Gastrocnemius medialis (tissue), 4 donors: ENCODE data around the gene PRDM7. TPM values are rescaled to one million over a fixed set of nuclear protein-coding genes. Genes with fewer than 3 reads are reported as not detected.

Source experiments
- ATAC-seq, 2 donors: fragments of 150-250 bp; one replicate each; pipeline ENCODE4 v1.9.1; 2016
- DNase-seq, 2 donors: peaks; one replicate each; pipeline ENCODE4 v3.0.0-alpha.2; 2019
- H3K27ac ChIP-seq, 4 donors: fragments of 200-600 bp; sonication (generic); 1 replicate in 1 of 4; 2 replicates in 3 of 4; pipeline ENCODE4 v1.5.1; 2016 to 2018; ENCODE audit warnings: mild to moderate bottlenecking in 2 of 4, moderate library complexity in 1 of 4
- H3K27me3 ChIP-seq, 3 donors: fragments of 200-600 bp; sonication (generic) in 2 of 3; 1 replicate in 1 of 3; 2 replicates in 2 of 3; pipeline versions ENCODE4 v1.5.1 to v1.6.0; 2016 to 2019; ENCODE audit warnings: mild to moderate bottlenecking in 1 of 3, moderate library complexity in 1 of 3
- H3K36me3 ChIP-seq, 2 donors: fragments of 200-600 bp; sonication (generic) in 1 of 2; one replicate each; pipeline ENCODE4 v1.5.1; 2017 to 2018
- H3K4me1 ChIP-seq, 2 donors: fragments of 200-600 bp; sonication (generic) in 1 of 2; one replicate each; pipeline ENCODE4 v1.5.1; 2016 to 2017; ENCODE audit warnings: mild to moderate bottlenecking in 2 of 2
- H3K4me3 ChIP-seq, 4 donors: fragments of 200-600 bp; sonication (generic) in 3 of 4; 1 replicate in 1 of 4; 2 replicates in 3 of 4; pipeline ENCODE4 v1.5.1; 2016 to 2019; ENCODE audit warnings: mild to moderate bottlenecking in 2 of 4
- H3K9me3 ChIP-seq, 3 donors: fragments of 200-600 bp; sonication (generic) in 2 of 3; 1 replicate in 1 of 3; 2 replicates in 2 of 3; pipeline ENCODE4 v1.5.1; 2016 to 2019
- CTCF ChIP-seq, 5 experiments: fragments of 450-650 bp in 3 of 5; fragments of 200-600 bp in 2 of 5; sonication (generic) in 2 of 5; IDR thresholded peaks in 4 of 5; conservative IDR thresholded peaks in 1 of 5; 1 replicate in 4 of 5; 2 replicates in 1 of 5; pipeline ENCODE4 v1.5.1; 2016 to 2019; ENCODE audit warnings: antibody characterized with exemption in 5 of 5, mild to moderate bottlenecking in 3 of 5, moderate library complexity in 3 of 5
- POLR2A ChIP-seq, 2 donors: fragments of 450-650 bp; IDR thresholded peaks; one replicate each; pipeline ENCODE4 v1.6.1; 2017; ENCODE audit warnings: antibody characterized with exemption in 2 of 2, mild to moderate bottlenecking in 2 of 2, moderate library complexity in 2 of 2
- in situ Hi-C, 4 donors: fragments of 200-750 bp; cut with MboI; loops; one replicate each; pipeline versions ENCODE4 v1.15.0 to v1.8.0; 2017; ENCODE audit warnings: low sequenced_read_pairs in 4 of 4
- intact Hi-C: fragments of 100-400 bp; cut with DNase I; formaldehyde crosslinking; loops from one replicate; pipeline ENCODE4 v1.15.1; 2023; ENCODE audit warnings: low total_unique reads
- total RNA-seq, 4 donors: library from RNA; depleted of rRNA; stranded (reverse); fragments of >200 nt; gene quantifications; one replicate each; pipeline versions ENCODE4 v1.1.0 to v1.2.3, GENCODE V29; 2016

PRDM7 gene
- total RNA-seq, 4 donors from 2014 or later: not detected

- Histone ChIP-seq H3K9me3 (no peaks in the 10 kb centered on the region), H3K27me3 (no peaks in the 10 kb centered on the region), H3K36me3 (peaks cover 0 to 26% of the 10 kb centered on the region in 2 donors), H3K27ac (no peak overlapping the region), H3K4me3 (no peak overlapping the region), H3K4me1 (no peaks in the 10 kb centered on the region)
- TF ChIP-seq CTCF (IDR thresholded peaks at IDR 0.05 in 4 of 5, conservative IDR thresholded peaks at IDR 0.05 in 1 of 5) (no peak), POLR2A (IDR thresholded peaks at IDR 0.05) (no peak)
- DNase-seq: no peak
- ATAC-seq: no peak
- in situ Hi-C loops: no loop called here
- intact Hi-C loops: no loop called here
Measured at GRCh38 chr16:90033387-90033786, 43.7 kb downstream of the PRDM7 start.

DNA sequence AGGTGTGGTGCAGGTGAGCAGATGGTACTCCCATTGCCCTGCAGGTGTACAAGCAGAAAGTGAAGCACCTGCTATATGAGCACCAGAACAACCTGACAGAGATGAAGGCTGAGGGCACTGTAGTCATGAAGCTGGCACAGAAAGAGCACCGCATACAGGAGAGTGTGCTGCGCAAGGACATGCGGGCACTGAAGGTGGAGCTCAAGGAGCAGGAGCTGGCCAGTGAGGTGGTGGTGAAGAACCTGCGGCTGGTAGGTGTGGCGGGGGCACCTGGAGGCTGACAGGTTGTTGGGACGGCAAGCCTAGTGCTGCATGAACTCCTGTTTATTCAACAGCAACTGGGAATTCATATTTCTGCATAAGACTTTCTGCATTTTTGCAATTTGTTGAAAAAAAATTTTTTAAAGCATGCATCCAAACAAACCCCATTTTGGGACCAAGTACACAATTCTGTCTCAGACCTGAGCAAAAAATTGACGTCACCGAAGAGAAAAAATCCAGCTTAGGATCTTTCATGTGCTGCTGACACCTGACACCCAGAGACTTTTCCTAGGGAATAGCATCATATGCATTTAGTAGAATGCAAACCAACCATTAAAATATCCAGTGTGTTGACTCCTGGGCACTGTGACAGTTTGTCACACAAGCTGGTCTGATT is 44.3 kb downstream of the PRDM7 start:
- Histone ChIP-seq H3K27ac (no peak overlapping the region), H3K27me3 (no peaks in the 10 kb centered on the region), H3K4me1 (no peaks in the 10 kb centered on the region), H3K9me3 (no peaks in the 10 kb centered on the region), H3K36me3 (peaks cover 0 to 24% of the 10 kb centered on the region in 2 donors), H3K4me3 (no peak overlapping the region)
- in situ Hi-C loops: no loop called here
- ATAC-seq: no peak
- no peak for DNase-seq
- intact Hi-C loops: no loop called here
- no peak for TF ChIP-seq CTCF (IDR thresholded peaks at IDR 0.05 in 4 of 5, conservative IDR thresholded peaks at IDR 0.05 in 1 of 5)
- no peak for TF ChIP-seq POLR2A (IDR thresholded peaks at IDR 0.05)

DNA sequence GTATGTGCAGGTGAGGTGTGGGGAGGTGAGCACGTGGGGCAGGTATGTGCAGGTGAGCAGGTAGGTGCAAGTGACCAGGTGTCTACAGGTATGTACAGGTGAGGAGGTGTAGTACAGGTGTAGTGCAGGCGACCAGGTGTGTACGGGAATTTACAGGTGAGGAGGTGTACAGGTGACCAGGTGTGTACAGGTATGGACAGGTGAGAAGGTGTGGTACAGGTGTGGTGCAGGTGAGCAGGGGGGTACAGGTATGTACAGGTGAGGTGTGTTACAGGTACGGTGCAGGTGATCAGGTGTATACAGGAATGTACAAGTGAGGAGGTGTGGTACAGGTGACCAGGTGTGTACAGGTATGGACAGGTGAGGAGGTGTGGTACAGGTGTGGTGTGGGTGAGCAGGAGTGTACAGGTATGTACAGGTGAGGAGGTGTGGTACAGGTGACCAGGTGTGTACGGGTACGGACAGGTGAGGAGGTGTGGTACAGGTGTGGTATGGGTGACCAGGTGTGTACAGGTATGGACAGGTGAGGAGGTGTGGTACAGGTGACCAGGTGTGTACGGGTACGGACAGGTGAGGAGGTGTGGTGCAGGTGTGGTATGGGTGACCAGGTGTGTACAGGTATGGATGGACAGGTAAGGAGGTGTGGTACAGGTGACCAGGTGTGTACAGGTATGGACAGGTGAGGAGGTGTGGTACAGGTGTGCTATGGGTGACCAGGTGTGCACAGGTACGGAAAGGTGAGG is 45.0 kb downstream of the PRDM7 start:
- DNase-seq: no peak
- intact Hi-C loops: no loop called here
- ATAC-seq: no peak
- H3K9me3 ChIP-seq: no peaks in the 10 kb centered on the region
- in situ Hi-C loops: no loop called here
- H3K27ac ChIP-seq: no peak overlapping the region
- H3K4me1 ChIP-seq: no peaks in the 10 kb centered on the region
- no peaks in the 10 kb centered on the region for H3K27me3 ChIP-seq
- peaks cover 0 to 17% of the 10 kb centered on the region in 2 donors for H3K36me3 ChIP-seq
- TF ChIP-seq POLR2A (IDR thresholded peaks at IDR 0.05) (no peak), CTCF (IDR thresholded peaks at IDR 0.05 in 4 of 5, conservative IDR thresholded peaks at IDR 0.05 in 1 of 5) (no peak)
- H3K4me3 ChIP-seq: no peak overlapping the region

DNA sequence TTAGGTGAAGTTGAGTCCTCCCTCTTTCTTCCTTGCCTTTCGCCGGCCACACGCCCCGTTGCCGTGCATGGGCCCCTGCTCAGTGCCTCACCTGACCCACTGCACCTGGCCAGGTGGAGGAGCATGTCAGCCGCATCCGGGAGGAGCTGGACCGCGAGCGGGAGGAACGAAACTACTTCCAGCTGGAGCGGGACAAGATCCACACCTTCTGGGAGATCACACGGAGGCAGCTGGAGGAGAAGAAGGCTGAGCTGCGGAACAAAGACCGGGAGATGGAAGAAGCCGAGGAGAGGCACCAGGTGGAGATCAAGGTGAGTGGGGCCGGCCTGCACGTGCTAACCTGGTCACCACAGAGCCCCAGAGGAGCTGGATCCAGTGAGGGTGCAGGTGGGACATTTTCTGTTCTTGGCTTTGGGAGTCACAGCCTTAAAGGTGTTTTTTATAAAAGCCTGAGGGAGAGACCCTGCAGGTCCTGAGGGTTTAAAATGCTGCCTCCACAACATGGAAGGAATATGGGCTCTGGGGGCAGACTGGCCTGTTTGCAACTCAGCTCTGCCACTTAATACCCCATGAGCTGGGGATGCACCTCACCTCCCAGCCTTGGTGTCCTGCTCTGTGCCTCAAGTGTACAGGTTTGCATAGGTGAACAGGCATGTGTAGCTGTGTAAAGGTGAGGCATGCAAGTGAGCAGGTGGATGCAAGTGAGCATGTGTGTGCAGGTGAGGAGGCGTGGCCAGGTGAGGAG is 45.8 kb downstream of the PRDM7 start:
- Histone ChIP-seq H3K27ac (no peak overlapping the region), H3K4me3 (no peak overlapping the region), H3K27me3 (no peaks in the 10 kb centered on the region), H3K36me3 (peaks cover 0 to 10% of the 10 kb centered on the region in 2 donors), H3K4me1 (no peaks in the 10 kb centered on the region), H3K9me3 (no peaks in the 10 kb centered on the region)
- ATAC-seq: no peak
- in situ Hi-C loops: no loop called here
- intact Hi-C loops: no loop called here
- DNase-seq: no peak
- TF ChIP-seq POLR2A (IDR thresholded peaks at IDR 0.05): no peak
- no peak for TF ChIP-seq CTCF (IDR thresholded peaks at IDR 0.05 in 4 of 5, conservative IDR thresholded peaks at IDR 0.05 in 1 of 5)
